KOPT-K1 (cell line): ENCODE data around the gene SDK1.

Experiments
- H3K27ac ChIP-seq: fragments of 200-600 bp; sonication (generic); 2 replicates; pipeline ENCODE4 v1.5.1; 2016; ENCODE audit warnings: antibody characterized with exemption, mild to moderate bottlenecking, low read depth, low read length; ENCODE audit not compliant: poor library complexity, severe bottlenecking
- H3K36me3 ChIP-seq: fragments of 200-600 bp; sonication (generic); 2 replicates; pipeline ENCODE4 v1.5.1; 2017; ENCODE audit warnings: antibody characterized with exemption, mild to moderate bottlenecking, low read length, moderate library complexity; ENCODE audit not compliant: insufficient read depth
- H3K9me3 ChIP-seq: fragments of 200-600 bp; sonication (generic); 2 replicates; pipeline ENCODE4 v1.5.1; 2017; ENCODE audit warnings: antibody characterized with exemption, low read length, mild to moderate bottlenecking; ENCODE audit not compliant: insufficient read depth, poor library complexity, severe bottlenecking

SDK1 gene

DNA sequence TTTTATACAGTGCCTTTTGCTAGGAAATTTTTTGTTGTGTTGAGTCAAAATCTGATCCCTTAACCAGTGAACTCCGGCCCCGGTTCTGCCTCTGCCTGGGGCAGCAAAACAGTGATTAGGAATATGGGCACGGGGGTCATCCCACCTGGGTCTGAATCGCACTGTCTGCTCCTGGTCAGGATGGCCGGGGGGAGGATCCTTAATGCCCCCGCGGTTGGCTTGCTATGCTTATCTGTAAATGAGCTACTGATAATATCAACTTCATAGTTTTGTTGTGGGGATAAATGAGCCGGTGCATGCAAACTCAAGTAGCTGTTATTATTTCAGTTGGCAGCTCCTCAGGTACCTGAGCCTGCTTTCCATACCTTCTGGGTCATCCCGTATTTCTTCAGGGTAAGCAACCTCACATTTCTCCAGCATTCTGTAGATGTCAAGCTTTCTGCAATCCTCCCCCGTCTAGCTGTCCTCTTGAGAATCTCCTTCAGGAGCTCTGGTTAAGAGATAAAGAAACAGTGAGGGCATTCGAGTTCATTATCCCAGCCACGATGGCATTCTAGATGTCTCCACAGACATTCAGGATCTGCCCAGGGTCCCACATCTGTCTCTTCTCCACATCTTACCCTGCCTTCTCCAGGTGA lies 592.2 kb downstream of the SDK1 start:
- Histone ChIP-seq H3K36me3 (no peaks in the 10 kb centered on the region), H3K27ac (no peak overlapping the region), H3K9me3 (peaks cover 4% of the 10 kb centered on the region)

DNA sequence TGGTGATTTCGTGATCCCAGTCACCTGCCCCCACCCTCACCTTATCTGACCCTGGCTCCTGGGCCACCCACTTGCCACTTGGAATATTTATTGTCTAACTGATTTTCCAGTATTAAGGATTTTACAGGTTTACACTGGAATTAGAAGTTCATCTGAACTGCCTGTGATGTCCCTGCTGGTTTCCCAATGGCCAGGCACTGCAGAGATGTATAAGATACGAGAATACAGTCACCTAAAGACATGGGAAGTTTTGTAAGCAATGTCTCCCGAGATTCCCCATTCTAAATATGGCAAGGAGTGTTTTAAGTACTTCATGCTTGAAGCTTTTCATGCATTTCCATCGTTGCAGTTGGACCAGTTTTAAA lies 592.7 kb downstream of the SDK1 start:
- no peak overlapping the region for H3K27ac ChIP-seq
- no peaks in the 10 kb centered on the region for H3K36me3 ChIP-seq
- H3K9me3 ChIP-seq, result peaks cover 4% of the 10 kb centered on the region

DNA sequence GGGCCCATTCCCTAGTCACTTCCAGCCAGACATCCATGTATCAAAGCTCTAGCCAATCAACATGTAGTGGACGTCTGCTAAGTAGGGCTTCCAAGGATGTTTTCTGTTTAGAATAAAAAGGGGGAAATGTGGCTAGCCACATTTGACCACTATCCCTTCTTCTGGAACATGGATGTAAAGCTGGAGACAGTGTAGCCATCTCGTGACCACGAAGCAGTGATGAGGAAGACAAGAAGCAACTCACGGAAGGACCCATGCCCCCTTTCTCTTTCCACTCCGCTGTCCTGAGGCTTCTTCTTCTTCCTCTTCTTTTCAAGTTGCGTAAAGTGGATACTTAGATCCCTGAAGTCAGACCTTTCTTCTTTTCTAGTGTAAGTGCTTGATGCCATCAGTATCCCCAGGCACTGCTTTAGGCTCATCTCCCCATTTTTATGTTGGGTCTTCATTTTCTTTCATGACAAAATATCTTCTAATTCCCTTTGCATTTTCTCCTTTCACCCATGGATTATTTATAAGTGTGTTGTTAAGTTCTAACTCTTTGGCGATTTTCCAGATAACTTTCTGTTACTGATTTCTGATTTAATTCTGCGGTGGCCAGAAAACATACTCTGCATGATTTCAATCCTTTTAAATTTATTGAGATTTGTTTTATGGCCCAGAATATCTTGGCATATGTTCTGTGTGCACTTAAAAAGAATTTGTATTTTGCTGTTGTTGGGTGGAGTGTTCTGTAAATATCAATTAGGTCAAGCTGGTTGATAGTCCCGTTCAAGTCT lies 594.5 kb downstream of the SDK1 start:
- Histone ChIP-seq H3K36me3 (no peaks in the 10 kb centered on the region), H3K27ac (no peak overlapping the region), H3K9me3 (no peaks in the 10 kb centered on the region)

- no peaks in the 10 kb centered on the region for H3K9me3 ChIP-seq
Observed at GRCh38 chr7:3896169-3896765, 595.2 kb downstream of the SDK1 start.

DNA sequence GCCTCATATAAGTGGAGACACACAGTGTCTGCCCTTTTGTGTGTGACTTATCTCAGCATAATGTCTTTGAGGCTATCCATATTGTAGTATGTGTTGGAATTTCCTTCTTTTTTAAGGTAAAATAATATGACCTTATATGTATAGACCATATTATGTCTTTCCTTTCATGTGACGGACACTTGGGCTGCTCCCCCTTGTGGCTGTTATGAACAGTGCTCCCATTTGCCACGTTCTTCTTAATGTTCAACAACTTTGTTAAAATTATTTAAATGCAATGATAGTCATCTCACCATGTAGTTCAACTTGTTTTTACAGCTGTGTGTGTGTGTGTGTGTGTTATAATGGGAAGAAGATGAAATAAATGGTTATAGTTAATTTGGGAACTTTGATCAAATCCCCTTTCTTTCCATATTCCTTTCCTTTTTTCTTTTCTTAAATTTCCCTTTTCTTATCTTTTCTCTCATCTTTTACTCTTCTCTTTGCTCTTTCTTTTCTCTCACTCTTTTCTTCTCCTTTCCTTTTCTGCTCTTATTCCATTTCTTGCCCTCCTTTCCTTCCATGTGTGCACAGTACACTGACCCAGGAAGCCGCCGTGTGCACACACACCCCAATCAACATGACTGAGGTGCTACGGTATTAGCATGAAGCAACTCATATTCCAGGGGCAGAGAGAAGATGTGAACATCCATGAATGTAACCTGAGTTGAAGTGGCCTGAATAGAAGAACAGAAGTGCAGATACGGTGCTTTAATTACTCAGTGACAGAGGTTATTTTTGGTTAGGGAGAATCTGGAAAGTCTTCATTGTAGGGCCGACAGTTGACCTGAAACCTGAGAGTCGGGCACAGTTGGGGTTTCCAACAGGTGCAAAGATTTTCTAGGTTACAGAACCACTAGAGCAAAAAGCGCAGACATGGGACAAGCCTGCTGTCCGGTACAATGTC lies 596.6 kb downstream of the SDK1 start:
- H3K9me3 ChIP-seq, result no peaks in the 10 kb centered on the region
- no peak overlapping the region for H3K27ac ChIP-seq
- no peaks in the 10 kb centered on the region for H3K36me3 ChIP-seq

More at GRCh38 chr7:3896169-3896765, 595.2 kb downstream of the SDK1 start:
- Histone ChIP-seq H3K36me3 (no peaks in the 10 kb centered on the region), H3K27ac (no peak overlapping the region)

- Histone ChIP-seq H3K9me3 (no peaks in the 10 kb centered on the region), H3K27ac (no peak overlapping the region), H3K36me3 (no peaks in the 10 kb centered on the region)
Observed at GRCh38 chr7:3899559-3899991, 598.5 kb downstream of the SDK1 start.

DNA sequence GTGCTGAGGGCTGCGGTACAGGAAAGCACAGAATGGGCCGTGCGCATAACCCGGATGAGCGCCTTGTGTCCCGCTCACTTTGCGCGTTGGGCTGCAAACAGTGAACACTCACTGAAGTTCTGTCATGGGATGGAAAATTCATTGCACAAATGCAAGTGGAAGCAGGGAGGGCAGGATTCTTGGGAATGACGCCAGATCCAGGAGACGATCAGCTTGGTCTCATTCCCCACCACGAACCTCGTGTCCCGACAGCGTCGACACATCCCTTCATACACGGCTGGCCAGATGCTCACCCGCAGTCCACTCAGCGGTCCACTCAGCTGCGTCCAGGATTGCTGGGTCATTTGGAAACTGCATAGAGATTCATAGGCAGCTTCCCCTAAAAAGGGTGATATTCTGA lies 607.1 kb downstream of the SDK1 start:
- no peaks in the 10 kb centered on the region for H3K9me3 ChIP-seq
- H3K27ac ChIP-seq, result no peak overlapping the region
- H3K36me3 ChIP-seq, result no peaks in the 10 kb centered on the region

DNA sequence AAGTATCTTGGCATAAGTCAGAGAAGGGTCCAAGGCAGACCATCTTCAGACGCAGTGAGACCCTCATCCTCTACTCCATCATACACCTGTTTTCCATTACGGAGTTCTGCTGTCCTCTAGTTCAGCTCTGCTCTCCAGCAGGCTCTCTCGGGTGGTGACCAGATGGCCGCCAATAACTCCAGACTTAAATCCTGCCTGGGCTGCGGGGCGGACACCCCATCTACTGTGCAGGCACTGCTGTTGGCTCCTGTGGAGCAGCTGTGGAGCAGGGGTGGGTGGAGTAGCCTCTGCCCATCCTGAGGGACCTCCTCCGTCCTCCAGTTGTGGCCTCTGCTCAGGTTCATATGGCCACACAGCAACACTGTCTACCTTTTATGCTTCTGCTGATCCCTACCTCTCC lies 608.1 kb downstream of the SDK1 start:
- H3K36me3 ChIP-seq, result no peaks in the 10 kb centered on the region
- H3K27ac ChIP-seq, result no peak overlapping the region
- no peaks in the 10 kb centered on the region for H3K9me3 ChIP-seq

DNA sequence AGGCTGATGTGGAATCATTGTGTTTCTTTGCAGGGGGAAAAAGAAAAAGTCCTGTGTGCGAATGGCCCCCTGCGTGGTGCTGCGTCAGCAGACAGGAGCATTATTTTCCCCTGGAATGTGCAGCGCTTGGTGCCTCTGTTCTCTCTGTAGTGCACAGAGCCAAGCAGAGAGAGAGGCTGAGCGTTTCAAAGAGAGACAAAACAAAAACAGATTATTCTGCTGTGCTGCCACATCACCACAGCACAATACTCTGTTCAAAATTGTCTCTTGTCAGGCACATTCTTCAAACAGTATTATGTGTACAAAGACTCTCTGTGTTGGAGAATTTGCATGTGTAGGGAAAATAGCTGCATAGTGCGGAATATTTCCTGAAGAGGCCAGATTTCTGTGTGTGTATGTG lies 609.0 kb downstream of the SDK1 start:
- Histone ChIP-seq H3K36me3 (no peaks in the 10 kb centered on the region), H3K27ac (no peak overlapping the region)

DNA sequence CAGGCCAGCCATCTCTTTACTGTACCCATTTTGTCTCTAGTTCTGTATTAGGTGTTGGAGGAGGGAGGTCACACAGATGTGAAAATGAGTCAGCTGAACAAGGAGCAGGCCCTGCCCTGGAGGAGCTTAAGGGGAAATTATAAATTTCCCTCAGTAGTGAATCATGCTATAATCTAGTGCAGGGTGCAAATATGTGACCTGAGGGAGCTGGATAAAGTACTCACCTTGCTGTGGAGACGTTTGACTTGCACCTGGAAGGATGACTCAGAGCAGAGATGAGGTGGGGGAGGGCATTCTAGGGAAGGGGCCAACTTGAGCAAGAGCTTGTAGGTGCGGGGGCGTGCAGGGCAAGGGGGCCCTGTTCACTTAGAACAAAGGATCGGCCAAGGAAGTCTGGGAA lies 610.6 kb downstream of the SDK1 start:
- Histone ChIP-seq H3K36me3 (no peaks in the 10 kb centered on the region), H3K9me3 (no peaks in the 10 kb centered on the region), H3K27ac (no peak overlapping the region)

More for the DNA sequence above, 609.0 kb downstream of the SDK1 start:
- no peaks in the 10 kb centered on the region for H3K9me3 ChIP-seq

DNA sequence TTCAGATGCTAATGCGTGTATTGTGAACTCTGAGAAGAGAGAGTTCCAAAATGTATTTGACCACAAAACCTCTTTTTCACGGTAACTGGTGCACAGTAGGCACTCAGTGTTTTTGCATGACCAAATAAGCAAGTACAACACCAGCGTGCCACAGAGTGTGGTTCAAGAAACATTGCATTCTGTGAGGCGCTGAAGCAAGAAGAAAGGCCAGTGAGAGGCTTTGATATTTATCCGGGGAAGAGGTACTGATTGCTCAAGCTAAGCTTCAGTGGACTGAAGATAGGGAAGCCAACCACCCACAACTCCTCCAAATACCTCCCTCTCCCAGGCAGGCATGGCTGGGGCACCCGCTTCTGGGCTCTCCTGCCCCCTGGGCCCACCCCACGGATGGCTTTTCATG lies 611.2 kb downstream of the SDK1 start:
- H3K36me3 ChIP-seq, result no peaks in the 10 kb centered on the region
- H3K27ac ChIP-seq, result no peak overlapping the region

GRCh38 chr7:3914051-3914775 lies 613.2 kb downstream of the SDK1 start:
- no peaks in the 10 kb centered on the region for H3K9me3 ChIP-seq
- H3K36me3 ChIP-seq, result no peaks in the 10 kb centered on the region
- H3K27ac ChIP-seq, result no peak overlapping the region

More for the DNA sequence above, 611.2 kb downstream of the SDK1 start:
- no peaks in the 10 kb centered on the region for H3K9me3 ChIP-seq

DNA sequence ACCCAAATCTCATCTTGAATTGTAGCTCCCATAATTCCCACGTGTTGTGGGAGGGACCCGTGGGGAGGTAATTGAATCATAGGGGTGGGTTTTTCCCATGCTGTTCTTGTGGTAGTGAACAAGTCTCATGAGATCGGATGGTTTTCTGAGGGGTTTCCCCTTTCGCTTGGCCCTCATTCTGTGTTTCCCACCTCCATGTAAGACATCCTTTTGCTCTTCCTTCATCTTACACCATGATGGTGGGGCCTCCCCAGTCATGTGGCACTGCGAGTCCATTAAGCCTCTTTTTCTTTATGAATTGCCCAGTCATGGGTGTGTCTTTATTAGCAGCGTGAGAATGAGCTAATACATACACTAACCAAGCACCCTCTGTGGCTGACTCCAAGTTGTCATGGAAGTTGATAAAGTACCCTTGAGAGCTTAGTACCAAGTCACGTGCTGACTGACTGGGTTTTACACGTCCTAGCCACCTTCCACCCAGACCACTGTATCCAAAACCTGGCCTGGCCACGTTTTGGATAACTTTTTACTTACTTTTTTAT lies 614.4 kb downstream of the SDK1 start:
- no peaks in the 10 kb centered on the region for H3K36me3 ChIP-seq
- H3K27ac ChIP-seq, result no peak overlapping the region

GRCh38 chr7:3916146-3916545 lies 615.1 kb downstream of the SDK1 start:
- H3K27ac ChIP-seq, result no peak overlapping the region
- H3K36me3 ChIP-seq, result no peaks in the 10 kb centered on the region
- no peaks in the 10 kb centered on the region for H3K9me3 ChIP-seq

More for the DNA sequence above, 614.4 kb downstream of the SDK1 start:
- H3K9me3 ChIP-seq, result no peaks in the 10 kb centered on the region
